ENCODE results near the gene ZNF474.

ZNF474 gene

DNA sequence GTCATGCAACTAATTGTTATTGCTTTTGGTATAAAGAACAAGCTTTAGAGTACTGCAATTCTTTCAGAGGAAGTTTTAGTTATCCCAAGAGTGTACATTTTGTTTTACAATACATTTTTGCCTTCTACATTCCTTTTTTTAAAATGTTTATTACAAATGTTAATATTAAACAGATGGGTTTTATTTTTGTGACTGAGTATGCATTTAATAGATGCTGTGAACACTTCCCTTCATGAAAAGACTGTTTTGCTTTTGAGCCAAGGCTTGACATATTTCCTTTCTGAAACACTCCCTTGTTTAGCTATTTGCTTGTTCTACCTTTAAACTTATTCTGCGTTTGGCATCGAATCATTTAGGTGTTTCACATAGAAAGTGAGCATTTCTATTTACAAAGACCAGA is 14.8 kb upstream of the ZNF474 start:
- no peak for FAIRE-seq
- no peak for DNase-seq (ENCODE audit: insufficient read length, low spot score)

- FAIRE-seq: no peak
- DNase-seq (ENCODE audit: insufficient read length, low spot score): no peak
Measured at GRCh38 chr5:122118356-122118948, 10.9 kb upstream of the ZNF474 start.

DNA sequence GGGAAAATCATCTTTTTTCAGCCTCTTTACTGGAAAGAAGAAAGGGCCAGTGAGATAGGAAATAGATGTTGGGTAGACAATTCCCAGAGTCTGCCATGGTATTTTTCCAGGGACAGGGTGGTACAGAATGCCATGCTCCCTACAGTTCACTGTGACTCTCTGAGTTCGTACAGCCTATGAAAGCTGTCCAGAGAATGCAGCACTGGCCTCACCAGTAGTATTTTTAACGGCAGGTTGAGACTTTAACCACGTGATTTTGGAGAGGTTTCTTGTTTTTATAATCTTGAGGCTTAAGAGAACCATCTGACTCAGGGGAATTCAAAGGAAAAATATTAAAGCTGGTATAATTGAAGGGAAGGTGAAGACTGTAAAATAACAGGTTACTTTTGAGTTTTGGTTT is 10.1 kb upstream of the ZNF474 start:
- FAIRE-seq (no peak), DNase-seq (ENCODE audit: insufficient read length, low spot score) (no peak)

GRCh38 chr5:122120493-122120892 is 8.9 kb upstream of the ZNF474 start:
- FAIRE-seq (no peak), DNase-seq (ENCODE audit: insufficient read length, low spot score) (no peak)

- no peak for FAIRE-seq
- DNase-seq (ENCODE audit: insufficient read length, low spot score): no peak
Measured at GRCh38 chr5:122120957-122121356, 8.4 kb upstream of the ZNF474 start.

GRCh38 chr5:122121479-122122465 is 7.6 kb upstream of the ZNF474 start:
- FAIRE-seq (no peak), DNase-seq (ENCODE audit: insufficient read length, low spot score) (no peak)

DNA sequence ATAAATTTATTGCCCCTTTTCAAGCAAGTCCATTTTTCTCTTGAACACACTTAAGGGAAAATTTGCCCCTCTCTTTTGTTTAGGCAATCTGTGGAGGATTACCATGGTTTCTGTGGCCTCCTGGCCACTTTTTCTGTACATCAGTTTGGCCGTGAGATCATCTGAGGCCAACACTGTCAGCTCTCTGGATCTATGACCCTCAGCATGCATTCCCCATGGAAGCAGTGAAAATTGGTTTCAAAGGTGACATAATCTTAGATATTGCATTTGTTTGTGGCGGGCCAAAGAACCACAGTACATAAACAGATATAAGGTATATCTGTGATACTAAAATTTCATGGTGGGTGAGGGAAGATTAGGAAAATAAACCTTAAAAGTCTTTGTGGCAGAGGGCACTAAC is 4.6 kb upstream of the ZNF474 start:
- no peak for DNase-seq (ENCODE audit: insufficient read length, low spot score)
- FAIRE-seq: no peak

- no peak for DNase-seq (ENCODE audit: insufficient read length, low spot score)
- FAIRE-seq: no peak
Measured at GRCh38 chr5:122126177-122126755, 3.1 kb upstream of the ZNF474 start.

- DNase-seq (ENCODE audit: insufficient read length, low spot score): no peak
- FAIRE-seq: no peak
Measured at GRCh38 chr5:122126756-122127321, 2.5 kb upstream of the ZNF474 start.

- no peak for FAIRE-seq
- DNase-seq (ENCODE audit: insufficient read length, low spot score): no peak
Measured at GRCh38 chr5:122130152-122130551, 806 bp downstream of the ZNF474 start.

GRCh38 chr5:122137702-122138101 is 8.4 kb downstream of the ZNF474 start:
- DNase-seq (ENCODE audit: insufficient read length, low spot score) (no peak), FAIRE-seq (no peak)

- FAIRE-seq: no peak
- no peak for DNase-seq (ENCODE audit: insufficient read length, low spot score)
Measured at GRCh38 chr5:122138356-122138755, 9.0 kb downstream of the ZNF474 start.

DNA sequence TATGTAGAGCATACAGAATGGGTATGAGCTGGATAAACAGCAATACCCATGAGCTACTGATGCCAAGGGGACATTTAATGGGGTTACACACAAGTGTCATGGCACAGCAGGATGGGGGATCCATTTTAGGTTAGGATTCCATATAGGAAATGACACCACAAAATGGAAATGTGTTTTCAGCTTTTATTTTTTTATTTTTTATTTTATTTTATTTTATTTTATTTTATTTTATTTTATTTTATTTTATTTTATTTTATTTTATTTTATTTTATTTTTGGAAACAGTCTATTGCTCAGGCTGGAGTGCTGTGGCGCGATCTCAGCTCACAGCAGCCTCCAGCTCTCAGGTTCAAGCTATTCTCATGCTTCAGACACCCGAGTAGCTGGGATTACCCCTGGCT is 11.6 kb downstream of the ZNF474 start:
- no peak for FAIRE-seq
- no peak for DNase-seq (ENCODE audit: insufficient read length, low spot score)

- DNase-seq (ENCODE audit: insufficient read length, low spot score) (no peak), FAIRE-seq (no peak)
Measured at GRCh38 chr5:122141751-122142150, 12.4 kb downstream of the ZNF474 start.

DNA sequence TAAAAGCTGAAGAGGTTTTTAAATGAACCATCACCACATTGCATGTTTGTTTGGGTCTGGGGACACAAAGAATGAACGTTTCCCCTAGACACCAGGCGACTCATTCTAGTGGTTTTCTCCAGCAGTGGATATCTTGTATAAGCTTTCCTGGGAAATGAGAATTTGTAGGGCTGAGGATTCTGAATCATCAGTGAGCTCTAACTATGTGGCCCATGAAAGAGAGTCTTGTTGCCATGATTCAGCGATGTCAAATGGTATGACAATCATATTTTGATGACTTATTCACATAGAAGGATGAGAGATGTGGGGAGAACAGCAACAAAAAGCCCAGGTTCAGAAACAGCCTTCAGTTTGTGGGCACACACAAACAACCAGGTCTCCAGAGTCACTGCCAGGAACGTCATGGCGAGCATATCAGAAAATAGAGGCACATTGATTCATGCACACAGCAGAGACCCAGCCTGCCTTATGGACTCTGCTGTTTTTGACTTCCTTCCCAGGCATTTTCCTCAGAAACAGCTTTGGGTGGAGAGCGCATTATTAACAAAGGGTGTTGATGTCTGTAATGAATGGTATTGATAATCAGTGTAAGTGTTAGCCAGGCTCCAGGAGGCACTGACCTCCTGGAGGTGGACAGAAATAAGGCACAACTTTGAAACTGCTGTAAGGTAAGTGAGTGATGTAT is 13.3 kb downstream of the ZNF474 start:
- DNase-seq (ENCODE audit: insufficient read length, low spot score) (no peak), FAIRE-seq (no peak)

DNA sequence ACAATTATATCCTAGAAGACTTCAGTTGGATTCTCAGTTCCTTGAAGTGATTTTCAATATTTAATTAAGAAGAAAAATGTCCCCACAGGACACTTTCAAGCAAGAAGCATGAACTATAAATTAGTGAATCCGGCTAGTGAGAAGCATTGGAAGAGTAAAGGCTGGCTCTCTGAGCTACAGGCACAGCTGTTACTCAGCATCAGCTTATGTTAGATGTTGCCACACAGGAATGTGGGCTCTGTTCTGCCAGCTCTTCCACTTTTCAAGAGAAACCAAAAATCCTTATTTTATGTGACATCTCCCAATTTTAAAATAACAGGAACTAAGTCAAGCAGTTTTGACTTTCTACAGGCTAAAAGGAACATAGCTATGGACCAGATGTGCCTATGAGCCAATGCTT is 14.9 kb downstream of the ZNF474 start:
- FAIRE-seq (no peak), DNase-seq (ENCODE audit: insufficient read length, low spot score) (no peak)

DNA sequence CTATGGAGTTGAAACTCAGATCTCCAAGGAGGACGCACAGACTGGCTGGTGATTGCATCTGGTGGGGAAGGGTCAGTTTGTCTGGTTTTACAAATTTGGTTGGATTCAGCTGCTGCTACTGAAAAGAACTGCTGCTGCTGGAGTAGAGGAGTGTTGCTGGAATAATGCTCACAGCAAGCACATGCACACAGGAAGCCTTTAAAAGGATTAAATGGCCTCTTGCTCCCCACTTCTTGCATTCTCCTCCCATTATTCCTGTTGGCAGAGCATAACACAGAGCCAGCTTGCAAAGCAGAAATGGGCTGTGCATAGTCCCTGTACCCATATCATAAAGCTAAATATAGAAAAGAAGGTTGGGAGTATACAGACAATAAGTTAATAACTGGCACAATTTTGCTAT is 16.6 kb downstream of the ZNF474 start:
- DNase-seq (ENCODE audit: insufficient read length, low spot score): no peak
- FAIRE-seq: no peak

- no peak for FAIRE-seq
- DNase-seq (ENCODE audit: insufficient read length, low spot score): no peak
Measured at GRCh38 chr5:122149321-122150090, 20.2 kb downstream of the ZNF474 start.

GRCh38 chr5:122150215-122150614 is 20.9 kb downstream of the ZNF474 start:
- FAIRE-seq (no peak), DNase-seq (ENCODE audit: insufficient read length, low spot score) (no peak)

DNA sequence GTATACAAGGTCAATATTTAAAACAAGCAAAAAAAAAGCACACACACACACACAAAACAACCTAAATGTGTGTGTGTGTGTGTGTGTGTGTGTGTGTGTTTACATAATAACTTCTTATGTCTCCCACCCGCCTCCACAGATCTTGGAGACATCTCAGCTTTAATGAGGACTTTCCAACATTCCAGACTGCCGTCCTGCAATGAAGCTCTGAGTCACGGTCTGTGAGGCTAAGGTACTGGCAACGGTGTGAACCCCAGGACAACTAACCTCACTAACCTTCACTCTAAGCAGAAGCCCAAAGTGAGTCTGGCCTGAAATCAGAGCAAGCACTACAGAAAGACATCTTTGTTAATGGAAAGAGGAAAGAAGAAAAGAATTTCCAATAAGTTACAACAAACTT is 22.3 kb downstream of the ZNF474 start:
- no peak for FAIRE-seq
- DNase-seq (ENCODE audit: insufficient read length, low spot score): no peak

Data from GM19239 (cell line).